8988T (cell line): ENCODE data around the gene UPK3B.
"Not testable (repeated sequence)": the region's sequence is repeated elsewhere in the genome, so short reads cannot be mapped to it uniquely, and the experiment has no call there.

ENCODE experiments used
- DNase-seq: peaks from one replicate; pipeline ENCODE4 v3.0.0; 2011

UPK3B gene

GRCh38 chr7:76495717-76496116 is 14.6 kb upstream of the UPK3B start:
- DNase-seq, result not testable (repeated sequence)

DNA sequence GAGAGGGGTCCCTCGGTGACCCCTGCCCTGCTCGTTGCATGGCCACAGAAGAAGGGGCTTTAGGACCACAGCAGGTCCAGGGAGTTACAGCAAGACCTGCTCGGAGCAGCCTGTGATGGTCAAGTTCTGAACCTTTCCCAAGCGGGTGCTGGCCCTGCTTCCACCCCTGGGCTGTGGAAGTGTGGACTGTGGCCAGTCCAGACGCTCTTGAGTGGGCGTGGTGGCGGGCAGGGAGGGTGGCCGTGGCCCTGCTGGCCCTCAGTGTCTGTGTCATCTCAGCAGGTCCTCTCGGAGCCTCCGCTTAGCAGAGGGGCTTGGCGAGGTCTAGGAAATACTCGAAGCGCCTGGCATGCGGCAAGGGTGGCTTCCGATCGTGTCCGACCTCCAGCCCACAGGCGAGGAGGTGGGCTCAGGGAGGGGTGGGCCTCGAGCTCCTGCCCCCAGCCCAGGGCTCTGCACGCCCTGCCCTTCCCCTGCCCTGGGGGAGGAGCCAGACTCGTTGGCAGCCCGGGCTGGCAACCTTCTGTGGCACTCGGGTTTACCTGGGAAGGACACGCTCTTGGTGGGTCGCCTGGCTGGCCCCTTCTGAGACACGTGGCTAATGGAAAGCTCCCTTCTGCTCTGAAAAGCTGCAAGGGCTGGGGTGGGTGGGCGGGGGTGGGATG is 12.3 kb upstream of the UPK3B start:
- not testable (repeated sequence) for DNase-seq

DNA sequence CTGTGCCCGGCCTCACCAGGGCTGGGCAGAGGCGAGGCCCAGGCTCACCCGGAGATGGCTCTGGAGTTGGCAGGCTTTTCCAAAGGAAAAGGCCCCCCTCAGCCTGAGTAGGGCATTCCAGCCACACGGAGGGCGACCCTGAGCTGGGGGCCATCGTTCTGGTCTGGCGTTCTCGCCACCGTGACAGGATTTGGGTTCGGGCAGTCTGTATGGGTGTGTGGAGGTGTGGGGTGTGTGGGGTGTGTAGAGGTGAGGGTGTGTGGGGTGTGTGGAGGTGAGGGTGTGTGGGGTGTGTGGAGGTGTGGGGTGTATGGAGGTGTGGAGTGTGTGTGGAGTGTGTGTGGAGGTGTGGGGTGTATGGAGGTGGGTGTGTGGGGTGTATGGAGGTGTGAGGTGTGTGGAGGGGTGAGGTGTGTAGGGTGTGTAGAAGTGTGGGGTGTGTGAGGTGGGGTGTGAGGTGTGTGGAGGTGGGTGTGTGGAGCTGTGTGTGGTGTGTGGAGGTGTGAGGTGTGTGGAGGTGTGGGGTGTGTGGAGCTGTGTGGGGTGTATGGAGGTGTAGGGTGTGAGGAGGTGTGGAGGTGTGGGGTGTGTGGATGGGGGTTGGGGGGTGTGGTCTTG is 11.7 kb upstream of the UPK3B start:
- DNase-seq, result not testable (repeated sequence)

GRCh38 chr7:76499201-76499923 is 11.0 kb upstream of the UPK3B start:
- DNase-seq, result not testable (repeated sequence)

DNA sequence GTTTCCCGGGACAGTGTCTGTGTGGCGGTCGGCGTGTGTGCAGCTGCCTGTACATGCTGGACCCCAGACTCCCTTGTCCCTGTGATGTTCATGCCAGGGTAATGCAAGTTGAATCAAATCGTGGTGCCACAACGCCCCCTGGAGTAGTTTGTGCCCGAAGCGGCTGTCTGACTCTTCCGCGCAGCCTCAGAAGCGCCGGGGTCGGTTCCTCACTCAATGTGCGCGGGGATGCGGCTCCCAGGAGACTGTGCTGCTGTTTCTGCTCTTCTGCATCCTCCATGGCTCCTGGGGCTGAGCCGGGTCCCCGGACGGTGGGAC is 10.5 kb upstream of the UPK3B start:
- not testable (repeated sequence) for DNase-seq

DNA sequence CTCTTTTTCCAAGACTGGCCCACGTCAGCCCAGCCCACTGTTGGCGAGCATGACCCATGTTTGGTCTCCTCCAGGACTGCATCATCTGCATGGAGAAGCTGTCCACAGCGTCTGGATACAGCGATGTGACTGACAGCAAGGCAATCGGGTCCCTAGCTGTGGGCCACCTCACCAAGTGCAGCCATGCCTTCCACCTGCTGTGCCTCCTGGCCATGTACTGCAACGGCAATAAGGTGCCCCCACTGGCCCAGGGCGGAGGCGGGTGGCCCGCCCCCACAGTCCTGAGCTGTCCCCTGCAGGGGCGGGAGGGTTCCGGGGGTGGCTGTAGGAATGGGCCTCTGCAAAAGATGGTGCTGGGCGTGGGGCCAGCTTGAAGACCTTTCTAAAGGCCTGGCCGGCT is 8.1 kb upstream of the UPK3B start:
- not testable (repeated sequence) for DNase-seq

DNA sequence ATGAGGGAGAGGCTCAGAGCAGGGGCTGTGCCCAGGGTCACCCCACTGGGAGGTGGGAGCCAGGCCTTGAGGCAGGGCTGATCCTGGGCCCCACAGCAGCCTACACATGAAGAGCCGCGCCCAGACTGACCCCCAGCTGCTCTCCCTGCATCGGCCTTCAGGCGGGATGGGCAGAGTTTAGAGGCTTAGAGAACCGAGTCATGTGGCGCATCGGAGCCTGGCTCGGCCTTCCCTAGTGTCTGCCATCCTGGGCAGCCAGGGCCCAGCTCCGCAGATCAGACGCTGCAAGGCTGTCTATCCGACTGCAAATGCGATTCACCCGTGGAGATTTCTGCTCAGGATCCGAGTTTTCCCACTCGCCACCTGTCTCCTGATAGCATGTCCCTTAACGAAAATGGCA is 7.5 kb upstream of the UPK3B start:
- DNase-seq, result not testable (repeated sequence)

DNA sequence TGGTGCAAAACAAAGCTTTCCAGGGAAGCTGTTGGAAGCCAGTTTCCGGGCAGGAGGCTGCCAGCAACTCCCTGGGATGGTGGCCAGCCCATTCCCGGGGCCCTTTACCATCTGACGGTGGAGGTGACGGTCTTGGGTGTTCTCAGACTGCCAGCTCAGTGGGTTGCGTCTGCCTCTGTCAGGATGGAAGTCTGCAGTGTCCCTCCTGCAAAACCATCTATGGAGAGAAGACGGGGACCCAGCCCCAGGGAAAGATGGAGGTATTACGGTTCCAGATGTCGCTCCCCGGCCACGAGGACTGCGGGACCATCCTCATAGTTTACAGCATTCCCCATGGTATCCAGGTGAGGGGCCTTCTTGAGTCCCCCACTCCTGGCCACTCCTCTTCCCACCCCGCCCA is 7.1 kb upstream of the UPK3B start:
- not testable (repeated sequence) for DNase-seq

DNA sequence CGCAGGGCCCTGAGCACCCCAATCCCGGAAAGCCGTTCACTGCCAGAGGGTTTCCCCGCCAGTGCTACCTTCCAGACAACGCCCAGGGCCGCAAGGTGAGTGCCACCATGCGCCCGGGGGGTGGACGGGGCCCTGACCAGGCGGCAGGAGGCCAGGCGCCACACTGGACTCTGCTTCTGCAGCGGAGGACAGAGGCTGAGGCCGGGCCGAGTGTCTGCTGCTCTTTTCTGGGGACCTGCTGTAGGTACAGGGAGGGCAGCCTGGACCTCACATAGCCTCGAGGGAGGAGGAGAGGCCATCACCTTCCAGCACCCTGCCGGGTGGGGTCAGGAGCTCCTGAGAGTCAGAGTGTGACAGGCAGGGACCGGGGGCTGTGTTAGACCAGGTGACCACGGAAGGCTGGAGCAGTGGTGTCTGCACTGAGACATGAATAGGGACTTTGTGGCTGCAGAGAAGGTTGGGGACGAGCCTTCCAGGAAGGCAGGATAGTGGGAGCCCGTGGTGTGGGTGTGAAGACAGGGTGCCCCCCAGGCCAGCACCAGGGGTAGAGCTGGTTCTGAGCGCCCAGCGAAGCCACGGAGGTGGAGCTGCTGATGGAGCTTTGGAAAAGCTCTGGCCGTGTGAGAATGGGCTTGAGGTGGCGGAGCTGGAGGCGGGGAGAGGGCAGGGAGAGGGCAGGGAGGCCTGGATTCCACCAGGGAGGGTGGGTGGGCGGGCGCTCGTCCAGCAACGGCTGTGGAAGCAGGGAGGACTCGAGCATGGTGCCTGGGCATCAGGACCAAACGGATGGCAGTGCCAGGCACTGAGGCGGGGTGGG is 5.8 kb upstream of the UPK3B start:
- DNase-seq, result not testable (repeated sequence)

DNA sequence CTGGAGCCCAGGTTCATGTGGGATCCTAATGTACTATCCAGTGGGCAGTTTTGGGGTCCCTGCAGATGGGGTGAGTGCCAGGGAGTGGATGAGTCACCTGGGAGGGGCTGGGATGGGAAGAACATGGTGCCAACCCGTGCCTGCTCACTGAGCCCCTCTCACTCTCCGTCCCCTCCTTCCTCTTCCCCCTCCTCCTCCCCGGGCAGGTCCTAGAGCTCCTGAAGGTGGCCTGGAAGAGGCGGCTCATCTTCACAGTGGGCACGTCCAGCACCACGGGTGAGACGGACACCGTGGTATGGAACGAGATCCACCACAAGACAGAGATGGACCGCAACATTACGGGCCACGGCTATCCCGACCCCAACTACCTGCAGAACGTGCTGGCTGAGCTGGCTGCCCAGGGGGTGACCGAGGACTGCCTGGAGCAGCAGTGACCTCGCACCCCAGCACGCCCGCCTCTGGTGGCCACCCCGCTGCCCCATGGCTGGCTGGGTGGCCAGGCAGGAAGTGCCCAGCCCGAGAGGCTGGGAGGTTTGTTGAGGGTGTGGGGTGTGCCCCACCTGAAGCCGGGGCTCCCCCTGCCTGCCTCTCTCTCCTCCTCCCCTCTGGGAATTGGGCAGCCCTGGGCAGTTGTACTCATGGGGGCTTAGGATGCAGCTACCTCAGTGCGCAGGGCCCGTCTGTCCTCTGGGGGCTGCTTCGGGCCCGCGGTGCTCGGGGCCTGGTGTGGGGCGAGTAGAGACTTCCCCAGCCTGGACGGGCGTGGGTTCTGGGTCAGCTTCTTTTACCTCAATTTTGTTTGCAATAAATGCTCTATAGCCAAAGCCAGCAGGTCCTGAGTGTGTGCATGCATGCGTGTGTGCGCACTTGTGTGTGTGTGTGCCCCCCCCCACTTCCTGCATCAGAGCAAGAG is 4.9 kb upstream of the UPK3B start:
- DNase-seq, result no peak

GRCh38 chr7:76506081-76506440 is 4.3 kb upstream of the UPK3B start:
- DNase-seq, result no peak

GRCh38 chr7:76506643-76507042 is 3.7 kb upstream of the UPK3B start:
- not testable (repeated sequence) for DNase-seq

GRCh38 chr7:76507723-76508406 is 2.5 kb upstream of the UPK3B start:
- no peak for DNase-seq

DNA sequence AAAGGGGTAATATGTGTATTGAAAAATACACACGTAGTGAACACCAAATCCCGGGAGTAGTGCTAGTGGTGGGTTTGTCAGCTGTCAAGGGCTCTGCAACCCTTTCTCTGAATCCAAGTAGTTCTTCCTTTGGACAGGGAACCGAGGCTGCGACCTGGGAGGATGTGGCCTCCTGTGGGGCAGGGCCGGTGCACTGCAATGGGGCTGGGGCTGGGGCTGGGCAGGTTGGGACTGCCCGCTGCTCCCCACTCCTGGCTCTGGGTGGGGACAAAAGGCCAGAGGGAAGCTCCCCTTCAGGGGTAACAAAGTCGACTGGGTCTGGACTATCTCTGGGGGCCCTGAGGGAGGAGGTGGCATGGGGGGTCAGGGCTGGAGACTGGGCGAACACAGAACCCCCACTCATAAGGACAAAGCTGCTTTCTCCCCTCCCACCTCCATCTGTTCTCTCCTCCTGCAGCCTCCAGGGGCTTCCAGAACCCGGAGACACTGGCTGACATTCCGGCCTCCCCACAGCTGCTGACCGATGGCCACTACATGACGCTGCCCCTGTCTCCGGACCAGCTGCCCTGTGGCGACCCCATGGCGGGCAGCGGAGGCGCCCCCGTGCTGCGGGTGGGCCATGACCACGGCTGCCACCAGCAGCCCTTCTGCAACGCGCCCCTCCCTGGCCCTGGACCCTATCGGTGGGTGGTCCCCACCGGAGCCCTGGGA is 1.0 kb downstream of the UPK3B start:
- not testable (repeated sequence) for DNase-seq

DNA sequence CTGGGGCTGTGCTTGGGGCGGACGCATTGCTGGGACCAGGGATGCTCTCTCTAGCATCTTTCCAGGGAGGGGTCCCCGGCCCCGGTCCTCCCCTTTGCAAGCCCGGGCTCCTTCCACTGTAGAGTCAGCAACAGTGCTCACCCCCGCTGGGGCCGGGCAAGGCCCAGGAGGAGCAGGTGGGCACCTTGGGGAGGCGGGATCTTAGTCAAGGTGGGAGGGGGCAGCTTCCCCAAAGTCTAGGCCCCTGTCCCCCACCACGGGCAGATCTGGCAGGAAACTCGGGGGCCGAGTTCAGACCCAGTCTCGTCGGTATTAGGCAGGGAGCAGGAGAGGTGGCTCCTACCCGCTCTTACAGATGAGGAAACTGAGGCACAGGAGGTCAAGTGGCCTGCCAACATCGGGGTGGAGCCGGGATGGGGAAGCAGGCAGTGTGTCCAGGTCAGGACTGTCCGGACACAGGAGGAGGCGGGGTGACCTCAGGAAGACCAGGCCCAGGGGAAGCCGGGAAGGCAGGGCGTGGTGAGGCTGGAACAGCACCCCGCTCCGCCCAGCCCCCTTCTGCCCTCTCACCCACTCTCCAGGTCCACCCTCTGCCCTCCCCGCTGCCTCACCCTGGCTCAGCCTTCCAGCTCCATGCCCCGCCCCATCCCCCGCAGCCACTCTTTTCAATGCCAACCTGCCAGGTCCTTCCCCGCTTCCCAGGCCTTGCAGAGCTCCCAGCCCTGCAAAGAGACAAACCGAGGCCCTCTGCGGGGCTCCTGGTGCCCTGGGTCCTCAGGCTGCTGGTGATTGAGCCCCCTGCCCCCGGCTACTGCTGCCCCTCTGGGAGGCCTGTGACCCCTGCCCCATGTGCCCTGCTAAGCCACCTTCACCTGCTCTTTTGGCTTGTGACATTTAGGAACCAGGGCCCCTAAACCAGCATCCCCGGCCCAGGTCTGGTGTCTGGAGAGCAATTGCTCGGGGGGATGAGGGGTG is 1.8 kb downstream of the UPK3B start:
- DNase-seq, result not testable (repeated sequence)

DNA sequence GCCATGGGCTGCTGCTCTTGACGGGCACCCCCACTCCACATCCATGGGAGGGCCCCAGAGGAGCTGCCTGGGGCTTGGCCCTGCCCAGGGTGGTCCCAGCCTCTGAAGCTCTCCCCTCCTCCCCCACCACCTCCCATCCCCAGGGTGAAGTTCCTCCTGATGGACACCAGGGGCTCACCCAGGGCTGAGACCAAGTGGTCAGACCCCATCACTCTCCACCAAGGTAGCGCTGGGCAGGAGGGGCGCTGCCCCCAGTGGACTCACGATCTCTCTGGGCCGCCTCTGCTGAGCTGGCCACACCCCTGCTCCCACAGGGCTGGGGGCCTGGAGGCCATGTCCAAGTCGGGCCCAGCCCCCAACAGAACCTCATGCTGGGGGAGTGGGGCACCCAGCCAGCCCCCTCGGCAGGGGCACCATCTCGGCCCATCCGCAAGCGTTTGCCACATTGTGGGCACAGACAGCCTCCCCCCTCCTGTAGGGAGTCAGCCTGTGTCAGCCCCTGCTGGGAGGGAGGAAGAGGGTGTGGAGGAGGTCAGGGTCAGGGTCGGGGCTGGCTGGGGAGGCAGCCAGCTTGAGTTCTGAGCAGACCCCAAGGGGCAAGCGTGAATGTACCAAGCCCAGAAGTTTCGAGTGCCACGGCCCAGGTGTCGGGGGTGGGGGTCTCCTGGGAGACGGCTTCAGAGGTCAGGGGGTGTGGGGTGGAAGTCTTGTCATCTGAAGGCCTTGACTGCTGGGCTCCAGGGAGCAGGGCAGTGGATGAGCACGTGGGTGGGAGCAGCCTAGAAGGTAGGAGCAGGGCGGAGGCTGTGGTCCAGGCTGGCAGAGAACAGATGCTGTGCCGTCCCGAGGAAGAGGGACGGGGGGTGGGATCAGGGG is 2.8 kb downstream of the UPK3B start:
- no peak for DNase-seq

GRCh38 chr7:76513817-76514799 is 3.8 kb downstream of the UPK3B start:
- no peak for DNase-seq
